ENCODE measurements around the gene GPC6. TPM values are rescaled to one million over a fixed set of nuclear protein-coding genes. Genes with fewer than 3 reads are reported as not detected.

Gene GPC6
- total RNA-seq, 1 donor from 2014 or later, result 5.5 TPM

- TF ChIP-seq, protein P1, sequence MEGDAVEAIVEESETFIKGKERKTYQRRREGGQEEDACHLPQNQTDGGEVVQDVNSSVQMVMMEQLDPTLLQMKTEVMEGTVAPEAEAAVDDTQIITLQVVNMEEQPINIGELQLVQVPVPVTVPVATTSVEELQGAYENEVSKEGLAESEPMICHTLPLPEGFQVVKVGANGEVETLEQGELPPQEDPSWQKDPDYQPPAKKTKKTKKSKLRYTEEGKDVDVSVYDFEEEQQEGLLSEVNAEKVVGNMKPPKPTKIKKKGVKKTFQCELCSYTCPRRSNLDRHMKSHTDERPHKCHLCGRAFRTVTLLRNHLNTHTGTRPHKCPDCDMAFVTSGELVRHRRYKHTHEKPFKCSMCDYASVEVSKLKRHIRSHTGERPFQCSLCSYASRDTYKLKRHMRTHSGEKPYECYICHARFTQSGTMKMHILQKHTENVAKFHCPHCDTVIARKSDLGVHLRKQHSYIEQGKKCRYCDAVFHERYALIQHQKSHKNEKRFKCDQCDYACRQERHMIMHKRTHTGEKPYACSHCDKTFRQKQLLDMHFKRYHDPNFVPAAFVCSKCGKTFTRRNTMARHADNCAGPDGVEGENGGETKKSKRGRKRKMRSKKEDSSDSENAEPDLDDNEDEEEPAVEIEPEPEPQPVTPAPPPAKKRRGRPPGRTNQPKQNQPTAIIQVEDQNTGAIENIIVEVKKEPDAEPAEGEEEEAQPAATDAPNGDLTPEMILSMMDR (IDR thresholded peaks at IDR 0.05; ENCODE audit: insufficient read depth, low read length, severe bottlenecking), result no peak
- no peaks in the 10 kb centered on the region for H3K36me3 ChIP-seq (ENCODE audit: control insufficient read depth, insufficient read depth, low read length)
- FAIRE-seq (no peak), DNase-seq (ENCODE audit: low read depth) (no peak)
- H3K4me3 ChIP-seq (ENCODE audit: low read depth, low read length), result no peak overlapping the region
- no peaks in the 10 kb centered on the region for H3K27me3 ChIP-seq (ENCODE audit: control insufficient read depth, insufficient read depth, low read length)
Observed at GRCh38 chr13:93561576-93562225, 335.1 kb downstream of the GPC6 start.

GRCh38 chr13:93562676-93563075, 336.1 kb downstream of the GPC6 start:
- Histone ChIP-seq H3K4me3 (ENCODE audit: low read depth, low read length) (no peak overlapping the region), H3K36me3 (ENCODE audit: control insufficient read depth, insufficient read depth, low read length) (no peaks in the 10 kb centered on the region), H3K27me3 (ENCODE audit: control insufficient read depth, insufficient read depth, low read length) (no peaks in the 10 kb centered on the region)
- FAIRE-seq (no peak), DNase-seq (ENCODE audit: low read depth) (peak; percentile 86)
- TF ChIP-seq, protein P1 (IDR thresholded peaks at IDR 0.05; ENCODE audit: insufficient read depth, low read length, severe bottlenecking), result no peak

- no peaks in the 10 kb centered on the region for H3K27me3 ChIP-seq (ENCODE audit: control insufficient read depth, insufficient read depth, low read length)
- FAIRE-seq, result no peak
- TF ChIP-seq, protein P1 (IDR thresholded peaks at IDR 0.05; ENCODE audit: insufficient read depth, low read length, severe bottlenecking), result no peak
- H3K4me3 ChIP-seq (ENCODE audit: low read depth, low read length), result no peak overlapping the region
- no peak for DNase-seq (ENCODE audit: low read depth)
- H3K36me3 ChIP-seq (ENCODE audit: control insufficient read depth, insufficient read depth, low read length), result no peaks in the 10 kb centered on the region
Observed at GRCh38 chr13:93577105-93577504, 350.5 kb downstream of the GPC6 start.

- no peaks in the 10 kb centered on the region for H3K36me3 ChIP-seq (ENCODE audit: control insufficient read depth, insufficient read depth, low read length)
- TF ChIP-seq, protein P1 (IDR thresholded peaks at IDR 0.05; ENCODE audit: insufficient read depth, low read length, severe bottlenecking), result no peak
- no peaks in the 10 kb centered on the region for H3K27me3 ChIP-seq (ENCODE audit: control insufficient read depth, insufficient read depth, low read length)
- no peak for DNase-seq (ENCODE audit: low read depth)
- FAIRE-seq, result no peak
- H3K4me3 ChIP-seq (ENCODE audit: low read depth, low read length), result no peak overlapping the region
Observed at GRCh38 chr13:93589788-93590187, 363.2 kb downstream of the GPC6 start.

GRCh38 chr13:93603043-93603442, 376.4 kb downstream of the GPC6 start:
- no peaks in the 10 kb centered on the region for H3K36me3 ChIP-seq (ENCODE audit: control insufficient read depth, insufficient read depth, low read length)
- FAIRE-seq (no peak), DNase-seq (ENCODE audit: low read depth) (peak; percentile 85)
- H3K27me3 ChIP-seq (ENCODE audit: control insufficient read depth, insufficient read depth, low read length), result no peaks in the 10 kb centered on the region
- H3K4me3 ChIP-seq (ENCODE audit: low read depth, low read length), result no peak overlapping the region
- TF ChIP-seq, protein P1 (IDR thresholded peaks at IDR 0.05; ENCODE audit: insufficient read depth, low read length, severe bottlenecking), result no peak

GRCh38 chr13:93614776-93615175, 388.2 kb downstream of the GPC6 start:
- DNase-seq (ENCODE audit: low read depth) (no peak), FAIRE-seq (no peak)
- H3K27me3 ChIP-seq (ENCODE audit: control insufficient read depth, insufficient read depth, low read length), result no peaks in the 10 kb centered on the region
- TF ChIP-seq, protein P1 (IDR thresholded peaks at IDR 0.05; ENCODE audit: insufficient read depth, low read length, severe bottlenecking), result no peak
- H3K36me3 ChIP-seq (ENCODE audit: control insufficient read depth, insufficient read depth, low read length), result no peaks in the 10 kb centered on the region
- no peak overlapping the region for H3K4me3 ChIP-seq (ENCODE audit: low read depth, low read length)
